Activated CD8-positive, alpha-beta T cell treated with anti-CD3 and anti-CD28 coated beads for 36 hours (primary cell): ENCODE measurements around the gene FAM174A. TPM values are rescaled to one million over a fixed set of nuclear protein-coding genes. Genes with fewer than 3 reads are reported as not detected.

Source experiments
- ATAC-seq: fragments of 200-7000 bp; cut with Tn5 transposase; one replicate; pipeline ENCODE4 v1.10.0; 2021; ENCODE audit warnings: mild to moderate bottlenecking, moderate library complexity
- CTCF ChIA-PET: fragments of 350-600 bp; sonication (Branson Sonifier 250); formaldehyde crosslinking; loops from one replicate; lab custom pipeline; 2021; ENCODE audit warnings: antibody characterized with exemption; lab: Charles Lee
- POLR2A ChIA-PET: fragments of 350-600 bp; sonication (Branson Sonifier 250); formaldehyde crosslinking; loops from one replicate; lab custom pipeline; 2021; ENCODE audit warnings: antibody characterized with exemption; lab: Charles Lee
- DNase-seq: peaks from one replicate; pipeline ENCODE4 v3.0.0-alpha.2; 2020
- H3K27ac Mint-ChIP-seq: one replicate; pipeline ENCODE4 v1.8.0; 2021; ENCODE audit warnings: mild to moderate bottlenecking, mixed read lengths
- H3K27me3 Mint-ChIP-seq: one replicate; pipeline ENCODE4 v1.8.0; 2021; ENCODE audit warnings: mixed read lengths
- H3K36me3 Mint-ChIP-seq: one replicate; pipeline ENCODE4 v1.8.0; 2021; ENCODE audit warnings: low read depth, mixed read lengths
- H3K4me1 Mint-ChIP-seq: one replicate; pipeline ENCODE4 v1.8.0; 2021; ENCODE audit warnings: low read depth, mixed read lengths
- H3K4me3 Mint-ChIP-seq: one replicate; pipeline ENCODE4 v1.8.0; 2021; ENCODE audit warnings: mild to moderate bottlenecking, moderate library complexity, mixed read lengths
- H3K9me3 Mint-ChIP-seq: one replicate; pipeline ENCODE4 v1.8.0; 2021; ENCODE audit warnings: mixed read lengths
- intact Hi-C: fragments of 100-400 bp; cut with micrococcal nuclease; formaldehyde crosslinking; loops from one replicate; pipeline ENCODE4 v1.10.0; 2022
- total RNA-seq, 2 experiments: library from RNA; stranded (reverse); gene quantifications; one replicate each; pipeline ENCODE4 v1.2.3, GENCODE V29; 2021
- TF ChIP-seq, protein P1 (sequence below): fragments of 200-600 bp; IDR thresholded peaks from one replicate; pipeline ENCODE4 v1.8.0; 2022; ENCODE audit warnings: antibody characterized with exemption, mild to moderate bottlenecking

The FAM174A gene
- total RNA-seq, 2 experiments from 2014 or later, result 5.9 to 6.6 TPM

GRCh38 chr5:100614308-100614707, 79.1 kb downstream of the FAM174A start:
- intact Hi-C loops, result no loop called here
- H3K27ac Mint-ChIP-seq, result no peak overlapping the region

GRCh38 chr5:100615362-100615761, 80.2 kb downstream of the FAM174A start:
- Mint-ChIP-seq H3K36me3 (no peaks in the 10 kb centered on the region), H3K4me1 (no peaks in the 10 kb centered on the region), H3K9me3 (no peaks in the 10 kb centered on the region), H3K4me3 (no peak overlapping the region), H3K27ac (no peak overlapping the region), H3K27me3 (peaks cover 6% of the 10 kb centered on the region)
- TF ChIP-seq, protein P1, sequence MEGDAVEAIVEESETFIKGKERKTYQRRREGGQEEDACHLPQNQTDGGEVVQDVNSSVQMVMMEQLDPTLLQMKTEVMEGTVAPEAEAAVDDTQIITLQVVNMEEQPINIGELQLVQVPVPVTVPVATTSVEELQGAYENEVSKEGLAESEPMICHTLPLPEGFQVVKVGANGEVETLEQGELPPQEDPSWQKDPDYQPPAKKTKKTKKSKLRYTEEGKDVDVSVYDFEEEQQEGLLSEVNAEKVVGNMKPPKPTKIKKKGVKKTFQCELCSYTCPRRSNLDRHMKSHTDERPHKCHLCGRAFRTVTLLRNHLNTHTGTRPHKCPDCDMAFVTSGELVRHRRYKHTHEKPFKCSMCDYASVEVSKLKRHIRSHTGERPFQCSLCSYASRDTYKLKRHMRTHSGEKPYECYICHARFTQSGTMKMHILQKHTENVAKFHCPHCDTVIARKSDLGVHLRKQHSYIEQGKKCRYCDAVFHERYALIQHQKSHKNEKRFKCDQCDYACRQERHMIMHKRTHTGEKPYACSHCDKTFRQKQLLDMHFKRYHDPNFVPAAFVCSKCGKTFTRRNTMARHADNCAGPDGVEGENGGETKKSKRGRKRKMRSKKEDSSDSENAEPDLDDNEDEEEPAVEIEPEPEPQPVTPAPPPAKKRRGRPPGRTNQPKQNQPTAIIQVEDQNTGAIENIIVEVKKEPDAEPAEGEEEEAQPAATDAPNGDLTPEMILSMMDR, result no peak
- DNase-seq (no peak), ATAC-seq (no peak)
- intact Hi-C loops, result no loop called here
- ChIA-PET CTCF (no interaction called here), POLR2A (no interaction called here)

More at GRCh38 chr5:100614308-100614707, 79.1 kb downstream of the FAM174A start:
- DNase-seq, result no peak
- TF ChIP-seq, protein P1, result no peak
- ChIA-PET POLR2A (no interaction called here), CTCF (no interaction called here)
- H3K9me3 Mint-ChIP-seq, result no peaks in the 10 kb centered on the region
- H3K4me3 Mint-ChIP-seq, result no peak overlapping the region
- H3K4me1 Mint-ChIP-seq, result no peaks in the 10 kb centered on the region
- no peaks in the 10 kb centered on the region for H3K36me3 Mint-ChIP-seq
- no peak for ATAC-seq
- H3K27me3 Mint-ChIP-seq, result peaks cover 9% of the 10 kb centered on the region

DNA sequence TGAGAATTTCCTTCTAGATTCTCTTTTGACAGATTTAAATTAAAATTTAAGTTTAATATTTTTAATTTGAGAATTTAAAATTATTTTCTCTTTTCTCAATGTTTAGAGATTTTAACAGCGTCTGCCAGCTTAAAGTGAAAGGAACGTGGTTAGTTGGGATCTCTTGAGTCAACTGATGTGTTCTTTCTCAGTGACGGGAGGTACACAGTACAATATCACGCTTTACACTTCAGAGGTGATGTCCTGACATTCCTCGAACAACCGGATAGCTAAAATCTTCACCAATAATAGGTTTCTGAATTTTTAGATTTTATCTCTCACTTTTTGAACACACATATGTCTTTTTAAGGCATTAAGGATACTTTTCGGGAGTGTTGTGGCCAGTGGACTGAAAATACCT, 81.1 kb downstream of the FAM174A start:
- H3K9me3 Mint-ChIP-seq, result no peaks in the 10 kb centered on the region
- H3K27ac Mint-ChIP-seq, result no peak overlapping the region
- peaks cover 3% of the 10 kb centered on the region for H3K27me3 Mint-ChIP-seq
- DNase-seq (no peak), ATAC-seq (no peak)
- no peaks in the 10 kb centered on the region for H3K36me3 Mint-ChIP-seq
- no peaks in the 10 kb centered on the region for H3K4me1 Mint-ChIP-seq
- intact Hi-C loops, result no loop called here
- TF ChIP-seq, protein P1, result no peak
- CTCF ChIA-PET, result no interaction called here
- no peak overlapping the region for H3K4me3 Mint-ChIP-seq
- POLR2A ChIA-PET, result no interaction called here

DNA sequence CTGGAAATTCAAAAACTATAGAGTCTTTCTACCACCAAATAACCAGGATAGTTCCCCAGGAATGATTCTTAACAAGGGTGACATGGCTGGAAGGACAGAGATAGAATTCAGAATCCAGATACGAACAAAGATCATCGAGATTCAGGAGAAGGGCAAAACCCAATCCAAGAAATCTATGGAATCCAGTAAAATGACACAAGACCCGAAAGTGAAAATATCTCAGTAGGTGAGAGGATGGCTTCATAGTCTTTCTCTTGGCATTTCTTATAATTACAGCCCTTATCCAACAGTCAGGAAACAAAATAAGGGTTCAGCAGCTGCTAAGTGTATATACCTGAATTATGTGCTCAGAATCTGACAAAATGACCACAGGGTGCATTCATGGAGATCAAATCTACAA, 81.8 kb downstream of the FAM174A start:
- Mint-ChIP-seq H3K36me3 (no peaks in the 10 kb centered on the region), H3K4me1 (no peaks in the 10 kb centered on the region), H3K27ac (no peak overlapping the region), H3K4me3 (no peak overlapping the region), H3K9me3 (no peaks in the 10 kb centered on the region), H3K27me3 (no peaks in the 10 kb centered on the region)
- TF ChIP-seq, protein P1, result no peak
- ATAC-seq, result no peak
- intact Hi-C loops, result no loop called here
- DNase-seq, result no peak
- POLR2A ChIA-PET, result no interaction called here
- CTCF ChIA-PET, result no interaction called here

DNA sequence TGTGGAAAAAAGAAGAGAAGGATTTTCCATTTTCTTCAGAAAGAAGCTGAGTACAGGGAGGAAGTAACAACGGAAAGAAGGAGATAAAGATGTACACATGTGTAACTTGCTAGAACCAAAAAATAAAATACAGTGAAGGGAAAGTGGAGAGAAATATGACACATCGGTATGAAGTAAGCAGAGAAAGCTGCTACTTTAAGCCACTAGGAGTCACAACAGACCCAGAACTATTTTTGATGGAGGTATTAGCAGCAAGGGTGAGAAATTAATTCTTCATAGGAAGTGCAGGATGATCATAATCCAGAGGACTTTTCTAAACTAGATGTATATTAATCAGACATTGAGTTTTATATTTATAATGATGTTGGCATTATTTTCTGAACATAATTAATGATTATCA, 88.5 kb downstream of the FAM174A start:
- intact Hi-C loops, result loop anchor here (10.0 kb wide), 1 partner anchor 421 kb away; no protein-coding TSS in a partner anchor
- no peak overlapping the region for H3K27ac Mint-ChIP-seq
- H3K36me3 Mint-ChIP-seq, result no peaks in the 10 kb centered on the region
- no peak overlapping the region for H3K4me3 Mint-ChIP-seq
- DNase-seq, result no peak
- POLR2A ChIA-PET, result no interaction called here
- TF ChIP-seq, protein P1, result peak; percentile 53
- no peaks in the 10 kb centered on the region for H3K4me1 Mint-ChIP-seq
- CTCF ChIA-PET, result interaction anchor here (0.6 to 1.6 kb wide), 7 partner anchors 10 to 150 kb away, joined by 3 to 4 read pairs (median 3); no protein-coding TSS in a partner anchor
- peak; percentile 49 for ATAC-seq
- H3K9me3 Mint-ChIP-seq, result no peaks in the 10 kb centered on the region
- H3K27me3 Mint-ChIP-seq, result no peaks in the 10 kb centered on the region
